Muscle of arm (tissue), 12 donors: ENCODE results near the gene ADGRA3. TPM values are rescaled to one million over a fixed set of nuclear protein-coding genes. Genes with fewer than 3 reads are reported as not detected.
"Not testable (repeated sequence)": the region's sequence is repeated elsewhere in the genome, so short reads cannot be mapped to it uniquely, and the experiment has no call there.

Experiments
- DNase-seq: peaks from one replicate; pipeline ENCODE4 v3.0.0-alpha.2; 2013
- polyA plus RNA-seq, 12 donors: library from polyadenylated mRNA; unstranded; fragments of 120-200 nt; gene quantifications; one replicate each; pipeline ENCODE4 v1.2.1, GENCODE V29; 2013; ENCODE audit not compliant: insufficient read length in 12 of 12

The ADGRA3 gene
- polyA plus RNA-seq, 12 donors = 48.4 to 110 (median 57.5) TPM; not detected in 1

GRCh38 chr4:22482250-22483127 lies 33.4 kb downstream of the ADGRA3 start:
- DNase-seq = no peak

DNA sequence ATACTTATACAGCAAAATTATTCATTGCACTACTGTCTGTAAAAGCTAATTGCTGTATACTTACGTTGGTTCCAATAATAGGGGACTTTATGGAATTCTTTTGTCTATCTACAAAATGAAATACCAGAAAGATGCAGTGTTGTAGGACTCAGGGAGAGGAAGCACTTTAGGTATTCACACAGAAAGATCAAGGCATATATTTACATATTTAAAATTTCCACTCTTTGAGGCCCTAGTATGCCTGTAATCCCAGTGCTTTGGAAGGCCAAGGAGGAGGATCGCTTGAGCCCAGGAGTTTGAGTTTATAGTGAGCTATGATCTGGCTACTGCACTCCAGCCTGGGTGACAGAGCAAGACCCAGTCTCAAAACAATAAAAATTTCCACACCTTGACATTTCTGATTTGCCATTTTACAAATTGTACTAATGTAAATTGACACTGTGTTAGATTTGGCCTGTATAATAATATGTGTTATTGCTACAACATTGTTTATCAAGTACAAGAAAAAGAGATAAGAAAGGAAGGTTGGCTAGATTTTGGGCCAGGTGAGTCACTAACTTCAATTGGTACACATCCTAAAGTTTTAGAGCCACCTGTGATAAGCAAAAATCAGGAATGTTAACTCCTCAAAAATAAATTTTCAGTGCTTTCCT lies 35.1 kb downstream of the ADGRA3 start:
- DNase-seq = no peak

DNA sequence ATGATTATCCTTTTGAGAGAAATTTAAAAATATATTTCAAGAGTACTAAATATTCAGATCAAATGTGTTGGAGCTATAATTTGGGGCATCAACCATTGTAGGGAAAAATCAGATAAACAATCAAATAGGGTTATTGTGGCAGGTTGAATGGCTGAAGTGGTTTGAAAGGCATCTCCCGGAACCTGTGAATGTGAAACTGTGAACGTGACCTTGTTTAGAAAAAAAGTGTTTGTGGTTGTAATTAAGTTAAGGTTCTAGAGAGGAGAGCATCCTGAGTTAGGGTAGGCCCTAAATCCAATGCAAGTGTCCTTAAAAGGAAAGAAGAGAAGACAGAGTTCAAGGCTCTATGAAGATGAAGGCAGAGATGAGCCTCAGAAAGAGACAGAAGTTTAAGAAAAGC lies 37.4 kb downstream of the ADGRA3 start:
- DNase-seq = no peak

GRCh38 chr4:22477813-22478182 lies 38.1 kb downstream of the ADGRA3 start:
- DNase-seq = no peak

GRCh38 chr4:22477136-22477812 lies 38.6 kb downstream of the ADGRA3 start:
- no peak for DNase-seq

DNA sequence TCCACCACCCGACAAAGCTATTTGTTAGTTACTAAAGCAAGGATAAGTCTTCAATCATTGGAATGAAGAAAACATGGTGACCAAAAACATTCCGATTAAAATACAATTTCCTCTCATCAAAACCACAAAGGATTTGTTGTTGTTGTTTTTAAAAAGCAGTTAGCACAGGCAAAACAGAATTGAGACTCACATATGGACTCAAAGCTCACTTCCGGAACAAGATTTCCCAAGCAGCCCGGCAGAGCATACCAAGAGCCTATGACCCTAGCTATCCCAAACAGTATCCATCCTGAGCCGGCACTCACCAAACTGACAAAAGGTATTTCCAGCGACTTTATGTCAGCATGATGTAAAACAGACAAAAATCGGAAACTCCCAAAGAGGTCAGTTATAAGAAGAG lies 39.9 kb downstream of the ADGRA3 start:
- DNase-seq = no peak

GRCh38 chr4:22475311-22475646 lies 40.6 kb downstream of the ADGRA3 start:
- DNase-seq = not testable (repeated sequence)

- no peak for DNase-seq
These were observed 41.1 kb downstream of the ADGRA3 start for GRCh38 chr4:22474636-22475310.

DNA sequence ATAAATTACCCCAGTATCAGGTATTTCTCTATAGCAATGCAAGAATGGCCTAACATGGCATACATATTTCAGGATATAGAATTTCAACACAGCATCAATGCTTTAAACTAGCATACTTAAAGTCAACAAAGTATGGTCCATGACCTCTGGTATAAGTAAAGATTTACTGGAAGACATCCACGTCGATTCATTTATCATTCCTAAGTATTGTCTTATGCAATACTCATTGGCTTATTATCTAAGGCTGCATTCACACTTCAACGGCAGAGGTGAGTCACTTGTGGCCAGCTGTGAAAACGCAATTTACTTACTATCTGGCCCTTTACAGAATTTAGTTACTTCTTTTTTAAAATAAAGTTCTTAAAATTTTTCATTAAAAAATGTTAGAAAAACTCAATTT lies 42.6 kb downstream of the ADGRA3 start:
- no peak for DNase-seq

GRCh38 chr4:22471999-22472461 lies 43.8 kb downstream of the ADGRA3 start:
- peak; percentile 29 for DNase-seq

DNA sequence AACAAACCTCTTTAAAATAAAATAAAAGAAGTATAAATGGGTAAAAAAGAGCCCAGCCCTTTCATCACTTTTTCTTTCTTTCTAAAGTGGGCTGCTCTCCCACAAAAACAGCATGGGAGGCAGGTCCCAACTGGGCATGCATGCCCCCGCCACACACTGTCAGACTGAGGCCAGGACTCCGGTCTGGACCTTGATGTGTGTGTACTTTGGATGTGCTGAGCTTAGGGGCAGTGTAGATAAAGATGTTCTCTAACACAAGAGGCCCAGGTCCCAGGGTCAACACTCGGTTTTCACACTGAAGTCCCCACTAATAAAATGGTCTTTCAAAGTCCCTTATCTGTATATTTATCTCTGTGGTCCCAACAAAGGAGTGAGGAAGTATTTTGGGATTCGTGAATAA lies 44.4 kb downstream of the ADGRA3 start:
- DNase-seq = no peak

GRCh38 chr4:22466581-22466980 lies 49.3 kb downstream of the ADGRA3 start:
- no peak for DNase-seq

DNA sequence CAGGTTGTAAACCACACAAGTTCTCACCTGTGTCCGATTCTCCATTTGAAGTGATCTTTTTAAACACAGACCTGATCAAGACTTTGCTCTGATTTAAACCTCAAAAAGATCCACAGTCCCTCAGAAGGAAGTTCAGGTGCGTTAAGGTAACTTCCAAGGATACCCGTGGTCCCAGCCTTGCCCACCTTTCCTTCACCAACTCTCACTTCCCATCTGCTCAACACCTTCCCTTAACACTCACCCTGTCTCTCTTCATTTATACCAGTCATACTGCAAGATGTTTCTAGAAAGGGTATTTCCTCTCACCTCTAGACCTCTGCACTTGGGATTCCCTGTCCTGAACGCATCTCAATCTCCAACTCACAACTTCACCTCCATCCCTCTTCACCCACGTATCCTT lies 49.9 kb downstream of the ADGRA3 start:
- DNase-seq = no peak

DNA sequence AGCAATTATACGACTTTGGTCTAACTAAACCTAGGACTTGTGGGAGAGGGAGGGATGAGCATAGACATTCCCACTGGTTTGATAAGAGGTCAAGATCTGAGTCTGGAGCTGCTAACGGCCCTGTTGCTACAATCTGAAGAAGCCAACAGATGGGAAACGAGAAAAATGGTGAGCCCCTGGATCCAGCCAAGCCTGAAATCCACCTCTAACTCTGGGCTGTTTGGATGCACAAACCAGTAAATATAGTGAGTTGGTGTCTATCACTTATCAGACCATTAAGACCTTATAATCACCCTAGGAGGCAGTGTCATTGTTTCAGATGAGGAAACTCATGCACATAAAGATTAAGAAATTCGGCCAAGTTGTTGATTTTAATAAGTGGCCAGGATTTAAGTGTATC lies 50.5 kb downstream of the ADGRA3 start:
- no peak for DNase-seq

- no peak for DNase-seq
These were observed 52.7 kb downstream of the ADGRA3 start for GRCh38 chr4:22463179-22463578.

DNA sequence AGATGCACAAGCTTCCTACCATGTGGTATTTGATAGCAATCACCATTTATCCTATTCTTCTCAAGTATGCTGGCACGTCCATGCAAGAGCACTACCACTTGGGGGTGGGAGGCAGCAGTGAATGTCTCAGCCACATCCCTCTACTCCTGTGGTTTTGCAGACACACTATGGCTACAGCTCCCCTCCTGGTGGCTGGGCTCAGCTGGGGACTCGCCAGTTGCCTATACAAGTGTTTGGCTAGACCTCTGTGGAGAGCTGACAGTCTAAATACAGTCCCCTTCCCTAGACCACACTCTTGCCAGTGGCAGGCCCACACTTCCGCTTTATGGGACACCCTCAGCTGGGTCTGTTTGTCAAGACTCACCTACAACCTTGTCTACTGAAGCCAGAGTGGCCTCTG lies 53.2 kb downstream of the ADGRA3 start:
- no peak for DNase-seq

- no peak for DNase-seq
These were observed 55.6 kb downstream of the ADGRA3 start for GRCh38 chr4:22460266-22460665.

GRCh38 chr4:22458098-22458497 lies 57.8 kb downstream of the ADGRA3 start:
- no peak for DNase-seq

- DNase-seq = no peak
These were observed 58.5 kb downstream of the ADGRA3 start for GRCh38 chr4:22457348-22457747.

GRCh38 chr4:22456291-22456690 lies 59.6 kb downstream of the ADGRA3 start:
- no peak for DNase-seq

DNA sequence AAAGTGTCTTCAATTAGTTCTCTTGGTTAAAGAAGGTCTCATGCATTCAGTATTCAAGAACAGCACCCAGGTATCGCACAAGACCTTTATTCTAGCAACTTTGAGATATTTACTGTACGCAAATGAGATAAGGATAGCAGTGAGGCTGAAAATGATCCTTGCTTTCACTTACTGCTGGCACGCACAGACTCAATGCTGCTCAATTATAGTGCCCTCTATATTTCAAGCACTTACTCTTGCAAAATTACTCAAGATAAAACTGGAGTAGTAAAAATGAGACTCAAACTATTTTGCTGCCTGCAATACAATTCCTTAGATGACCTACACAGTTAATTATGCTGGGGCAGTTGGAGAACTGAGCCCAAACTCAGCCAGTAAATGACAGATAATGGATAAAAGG lies 60.9 kb downstream of the ADGRA3 start:
- DNase-seq = no peak

DNA sequence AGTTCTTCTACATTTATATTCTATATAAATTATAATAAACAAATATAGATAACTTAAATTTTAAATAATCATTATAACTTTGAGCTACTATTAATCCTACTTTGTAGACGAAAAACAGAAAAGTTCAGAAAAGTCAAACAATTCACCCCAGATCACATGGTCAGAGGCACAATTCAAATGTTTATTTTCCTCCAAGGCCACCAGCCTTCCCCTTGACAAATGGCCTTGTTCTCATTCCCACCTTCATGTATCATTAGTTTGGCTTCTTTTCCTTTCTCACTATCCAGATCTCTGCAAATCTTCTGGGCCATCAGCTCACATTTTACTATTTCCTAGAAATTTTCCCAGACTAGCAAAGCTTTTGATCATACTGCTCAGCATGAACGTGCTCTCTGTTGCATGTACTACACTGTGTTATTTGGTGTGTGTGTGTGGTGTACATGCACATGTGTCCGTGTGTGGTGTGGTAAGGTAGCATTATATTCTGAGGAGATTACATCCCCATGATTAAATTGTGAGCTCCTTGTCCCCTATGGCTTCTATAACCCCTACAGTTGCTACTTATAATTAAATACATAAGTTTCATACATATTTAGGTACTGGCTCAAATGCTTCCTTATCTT lies 61.5 kb downstream of the ADGRA3 start:
- no peak for DNase-seq
